ENCODE data around the gene FBRSL1. TPM values are rescaled to one million over a fixed set of nuclear protein-coding genes. Genes with fewer than 3 reads are reported as not detected.

Gene FBRSL1
- total and polyA plus RNA-seq, 9 of the 15 experiments (the other 6 are each of a cell fraction or from before 2014, with no cell fraction given): 0.24 to 129 (median 7.3) TPM

- Histone ChIP-seq H3K27me3 (ENCODE audit: control insufficient read depth in 2 of 2, insufficient read depth in 2 of 2, low read length in 2 of 2) (no peaks in the 10 kb centered on the region), H4K20me1 (replicated peaks; ENCODE audit: control insufficient read depth, insufficient read depth, low read length) (peaks cover 55% of the 10 kb centered on the region), H3K9me1 (ENCODE audit: control insufficient read depth, insufficient read depth, low read length) (peaks cover 24% of the 10 kb centered on the region), H3K36me3 (ENCODE audit: control insufficient read depth, insufficient read depth, low read length) (peaks cover 33% of the 10 kb centered on the region; the same call in 2 of the 3 replicates), H3K79me2 (ENCODE audit: control insufficient read depth, insufficient read depth, low read length) (peaks cover 59% of the 10 kb centered on the region), H3K4me3 (peak overlapping the region; percentile 62), H3K27ac (ENCODE audit: extremely low read depth, low read depth, low read length) (peak overlapping the region; percentile 60; the same call in 1 of the 3 replicates), H3K4me2 (ENCODE audit: insufficient read depth, low read length) (peak overlapping the region; percentile 79), H2AFZ (ENCODE audit: low read depth, low read length) (no peak overlapping the region), H3K9ac (ENCODE audit: insufficient read depth in 1 of 2, low read depth in 2 of 2, low read length in 2 of 2) (peak overlapping the region; percentile 47 to 95), H3K4me1 (replicated peaks in 1 of 2; ENCODE audit: control insufficient read depth in 2 of 2, insufficient read depth in 2 of 2, low read length in 2 of 2) (peaks cover 45 to 79% of the 10 kb centered on the region in 2 experiments), H3K9me3 (replicated peaks; ENCODE audit: control insufficient read depth, insufficient read depth, low read depth, low read length) (no peaks in the 10 kb centered on the region)
- peak in 1 of 4 experiments; percentile 54 for DNase-seq (ENCODE audit: extremely low read depth in 1 of 4, low spot score in 3 of 4)
- ChIA-PET CTCF (ENCODE audit: low intra/inter-chr PET ratio) (no interaction called here), POLR2A (interaction anchor here (2.3 kb wide), 1 partner anchor 15 kb away, joined by 7 read pairs; no protein-coding TSS in a partner anchor)
- intact Hi-C loops (cut with micrococcal nuclease): no loop called here
- in situ Hi-C loops (cut with MboI): no loop called here
- 28% methylated on average over 12 of the region's 14 CpGs for WGBS (ENCODE audit: insufficient coverage, low coverage, missing lambda C conversion rate)
- TSS peak; percentile 74 for BruUV-seq (replicated peaks)
- ATAC-seq: no peak
- FAIRE-seq: peak; percentile 67
- 0 out of 2 replicates have a peak, but pooled peaks have one; percentile 10 for TF ChIP-seq GATA2 (CRISPR knock-in tag; IDR thresholded peaks at IDR 0.05)
- TF ChIP-seq ZNF143 (CRISPR knock-in tag; IDR thresholded peaks at IDR 0.05): no peak
- TF ChIP-seq DPF2 (IDR thresholded peaks at IDR 0.05): 0 out of 2 replicates have a peak, but pooled peaks have one; percentile 15
- TF ChIP-seq ZBTB40 (IDR thresholded peaks at IDR 0.05): 0 out of 2 replicates have a peak, but pooled peaks have one; percentile 11
- no peak for TF ChIP-seq ZBTB40 (CRISPR knock-in tag; IDR thresholded peaks at IDR 0.05)
Measured at GRCh38 chr12:132491138-132491663, 1.2 kb downstream of the FBRSL1 start.
